AML-193 (cell line): ENCODE data around the gene CHM.

Experiments
- DNase-seq, 2 experiments: peaks; one replicate each; lab custom pipeline; 2025; lab: John Stamatoyannopoulos, UW

The CHM gene

GRCh38 chrX:85907316-85907715, 140.0 kb downstream of the CHM start:
- DNase-seq, result no peak

- no peak for DNase-seq
These were observed 141.0 kb downstream of the CHM start for GRCh38 chrX:85906399-85906798.

GRCh38 chrX:85905851-85906250, 141.5 kb downstream of the CHM start:
- no peak for DNase-seq

GRCh38 chrX:85903692-85904471, 143.5 kb downstream of the CHM start:
- no peak for DNase-seq

GRCh38 chrX:85897362-85898126, 149.8 kb downstream of the CHM start:
- no peak for DNase-seq

GRCh38 chrX:85882601-85883000, 164.8 kb downstream of the CHM start:
- DNase-seq, result no peak

- no peak for DNase-seq
These were observed 176.8 kb downstream of the CHM start for GRCh38 chrX:85870585-85870984.

- DNase-seq, result no peak
These were observed 182.0 kb downstream of the CHM start for GRCh38 chrX:85865324-85865723.

GRCh38 chrX:85859426-85859825, 187.9 kb downstream of the CHM start:
- DNase-seq, result no peak

GRCh38 chrX:85851418-85851817, 195.9 kb downstream of the CHM start:
- no peak for DNase-seq

GRCh38 chrX:85836868-85837267, 210.5 kb downstream of the CHM start:
- DNase-seq, result no peak

GRCh38 chrX:85828771-85829170, 218.6 kb downstream of the CHM start:
- no peak for DNase-seq

- DNase-seq, result no peak
These were observed 232.1 kb downstream of the CHM start for GRCh38 chrX:85815203-85815751.
